Ascending aorta (tissue), 2 donors: ENCODE results near the gene N4BP2L2. TPM values are rescaled to one million over a fixed set of nuclear protein-coding genes. Genes with fewer than 3 reads are reported as not detected.

Experiments
- DNase-seq, 2 donors: peaks; one replicate each; pipeline ENCODE4 v3.0.0-alpha.2; 2019; ENCODE audit warnings: low spot score in 2 of 2
- H3K27ac ChIP-seq, 2 donors: fragments of 200-600 bp; sonication (generic); one replicate each; pipeline ENCODE4 v1.5.1; 2016 to 2017; ENCODE audit warnings: mild to moderate bottlenecking in 1 of 2
- H3K27me3 ChIP-seq: fragments of 200-600 bp; sonication (generic); one replicate; pipeline ENCODE4 v1.5.1; 2017
- H3K36me3 ChIP-seq, 2 donors: fragments of 200-600 bp; sonication (generic); one replicate each; pipeline ENCODE4 v1.5.1; 2016
- H3K4me1 ChIP-seq, 2 donors: fragments of 200-600 bp; sonication (generic); one replicate each; pipeline ENCODE4 v1.5.1; 2016 to 2017; ENCODE audit warnings: mild to moderate bottlenecking in 1 of 2
- H3K4me3 ChIP-seq, 2 donors: fragments of 200-600 bp; sonication (generic); one replicate each; pipeline ENCODE4 v1.5.1; 2016 to 2017; ENCODE audit warnings: mild to moderate bottlenecking in 1 of 2
- H3K9me3 ChIP-seq, 2 donors: fragments of 200-600 bp; sonication (generic); one replicate each; pipeline ENCODE4 v1.5.1; 2016
- intact Hi-C: fragments of 100-400 bp; cut with DNase I; formaldehyde crosslinking; loops from one replicate; pipeline ENCODE4 v1.15.1; 2023
- total RNA-seq: library from RNA; depleted of rRNA; stranded (reverse); fragments of >200 nt; gene quantifications from one replicate; pipeline ENCODE4 v1.1.0, GENCODE V29; 2016
- TF ChIP-seq, protein P1 (sequence below), 3 experiments: fragments of 200-600 bp in 2 of 3; fragments of 450-650 bp in 1 of 3; sonication (generic) in 2 of 3; IDR thresholded peaks; one replicate each; pipeline ENCODE4 v1.5.1; 2016 to 2019; ENCODE audit warnings: antibody characterized with exemption in 3 of 3, mild to moderate bottlenecking in 1 of 3, moderate library complexity in 1 of 3

Gene N4BP2L2
- total RNA-seq, 1 donor from 2014 or later = 137 TPM

DNA sequence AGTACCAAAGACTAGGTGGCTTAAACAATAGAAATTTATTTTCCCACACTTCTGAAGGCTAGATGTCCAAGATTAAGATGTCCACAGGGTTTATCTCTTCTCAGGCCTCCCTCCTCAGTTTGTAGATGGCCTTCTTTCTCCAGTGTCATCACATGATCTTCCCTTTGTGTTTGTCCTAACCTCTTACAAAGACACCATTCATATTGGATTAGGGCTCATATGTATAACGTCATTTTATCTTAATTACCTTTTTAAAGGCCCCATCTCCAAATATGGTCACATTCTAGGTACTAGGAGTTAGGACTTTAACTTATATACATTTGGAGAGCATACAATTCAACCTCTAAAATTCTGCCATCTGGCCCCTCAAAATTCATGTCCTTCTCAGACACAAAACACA lies 34.3 kb downstream of the N4BP2L2 start:
- Histone ChIP-seq H3K4me3 (no peak overlapping the region), H3K27me3 (no peaks in the 10 kb centered on the region), H3K9me3 (no peaks in the 10 kb centered on the region), H3K27ac (no peak overlapping the region), H3K4me1 (no peaks in the 10 kb centered on the region), H3K36me3 (peaks cover 6 to 21% of the 10 kb centered on the region in 2 donors)
- intact Hi-C loops = no loop called here
- TF ChIP-seq, protein P1, sequence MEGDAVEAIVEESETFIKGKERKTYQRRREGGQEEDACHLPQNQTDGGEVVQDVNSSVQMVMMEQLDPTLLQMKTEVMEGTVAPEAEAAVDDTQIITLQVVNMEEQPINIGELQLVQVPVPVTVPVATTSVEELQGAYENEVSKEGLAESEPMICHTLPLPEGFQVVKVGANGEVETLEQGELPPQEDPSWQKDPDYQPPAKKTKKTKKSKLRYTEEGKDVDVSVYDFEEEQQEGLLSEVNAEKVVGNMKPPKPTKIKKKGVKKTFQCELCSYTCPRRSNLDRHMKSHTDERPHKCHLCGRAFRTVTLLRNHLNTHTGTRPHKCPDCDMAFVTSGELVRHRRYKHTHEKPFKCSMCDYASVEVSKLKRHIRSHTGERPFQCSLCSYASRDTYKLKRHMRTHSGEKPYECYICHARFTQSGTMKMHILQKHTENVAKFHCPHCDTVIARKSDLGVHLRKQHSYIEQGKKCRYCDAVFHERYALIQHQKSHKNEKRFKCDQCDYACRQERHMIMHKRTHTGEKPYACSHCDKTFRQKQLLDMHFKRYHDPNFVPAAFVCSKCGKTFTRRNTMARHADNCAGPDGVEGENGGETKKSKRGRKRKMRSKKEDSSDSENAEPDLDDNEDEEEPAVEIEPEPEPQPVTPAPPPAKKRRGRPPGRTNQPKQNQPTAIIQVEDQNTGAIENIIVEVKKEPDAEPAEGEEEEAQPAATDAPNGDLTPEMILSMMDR (IDR thresholded peaks at IDR 0.05) = no peak
- DNase-seq = no peak

- H3K4me3 ChIP-seq = no peak overlapping the region
- no peak for DNase-seq
- H3K9me3 ChIP-seq = no peaks in the 10 kb centered on the region
- H3K4me1 ChIP-seq = no peaks in the 10 kb centered on the region
- intact Hi-C loops = no loop called here
- no peak overlapping the region for H3K27ac ChIP-seq
- peaks cover 6 to 17% of the 10 kb centered on the region in 2 donors for H3K36me3 ChIP-seq
- TF ChIP-seq, protein P1 (IDR thresholded peaks at IDR 0.05) = no peak
- no peaks in the 10 kb centered on the region for H3K27me3 ChIP-seq
These were observed 34.9 kb downstream of the N4BP2L2 start for GRCh38 chr13:32503727-32504126.

DNA sequence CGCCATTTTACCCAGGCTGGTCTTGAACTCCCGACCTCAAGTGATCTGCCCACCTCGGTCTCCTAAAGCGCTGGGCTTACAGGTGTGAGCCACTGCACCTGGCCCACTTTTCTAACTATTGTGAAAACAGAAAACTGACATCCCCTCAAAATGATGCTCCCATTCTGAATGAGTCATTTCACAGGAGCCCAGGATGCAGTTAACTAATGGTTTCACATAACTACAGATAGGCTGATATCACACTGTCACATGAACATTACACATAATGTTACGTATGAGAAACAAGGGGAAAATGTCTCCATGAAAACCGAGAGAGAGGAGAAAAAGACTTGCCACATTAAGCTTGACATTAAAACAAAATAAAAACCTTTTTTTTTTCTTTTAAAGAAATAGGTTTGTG lies 37.5 kb downstream of the N4BP2L2 start:
- TF ChIP-seq, protein P1 (IDR thresholded peaks at IDR 0.05) = no peak
- Histone ChIP-seq H3K4me3 (no peak overlapping the region), H3K9me3 (no peaks in the 10 kb centered on the region), H3K4me1 (no peaks in the 10 kb centered on the region), H3K27ac (no peak overlapping the region), H3K27me3 (no peaks in the 10 kb centered on the region), H3K36me3 (peaks cover 0 to 7% of the 10 kb centered on the region in 2 donors)
- DNase-seq = no peak
- intact Hi-C loops = no loop called here

DNA sequence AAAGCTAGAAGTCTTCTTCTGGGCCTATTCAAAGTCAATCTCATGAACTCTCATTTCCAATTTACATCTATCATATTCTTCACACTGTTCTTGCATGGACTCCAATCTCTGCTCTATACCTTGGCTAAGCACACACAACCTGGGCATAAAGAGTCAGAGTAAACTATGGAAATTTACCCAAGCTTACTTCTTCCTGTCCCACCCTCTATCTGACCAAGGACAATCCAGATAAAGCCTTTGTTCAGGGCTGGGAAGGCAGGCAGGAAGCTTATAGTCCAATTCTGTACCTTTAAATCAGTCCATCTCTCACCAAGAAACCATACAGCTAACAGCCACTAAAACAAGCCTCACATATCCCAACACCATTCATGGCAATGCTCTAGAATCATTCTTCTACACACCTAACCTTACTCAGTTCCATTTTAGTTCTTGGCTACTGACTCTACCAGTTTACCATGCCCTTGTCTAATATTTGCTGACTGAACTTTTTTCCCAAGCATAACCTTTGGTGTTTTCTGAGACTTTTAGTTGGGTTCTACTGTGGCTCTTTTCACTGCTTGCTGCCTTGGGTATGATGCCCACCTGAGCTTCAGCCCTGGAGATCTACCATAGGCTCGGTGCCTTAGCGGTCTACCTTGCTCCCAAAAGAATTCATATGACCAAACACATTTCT lies 38.9 kb downstream of the N4BP2L2 start:
- H3K27me3 ChIP-seq = no peaks in the 10 kb centered on the region
- H3K36me3 ChIP-seq = peaks cover 0 to 3% of the 10 kb centered on the region in 2 donors
- no peak for DNase-seq
- TF ChIP-seq, protein P1 (IDR thresholded peaks at IDR 0.05) = no peak
- intact Hi-C loops = no loop called here
- no peaks in the 10 kb centered on the region for H3K9me3 ChIP-seq
- no peak overlapping the region for H3K27ac ChIP-seq
- H3K4me3 ChIP-seq = no peak overlapping the region
- no peaks in the 10 kb centered on the region for H3K4me1 ChIP-seq

- intact Hi-C loops = no loop called here
- Histone ChIP-seq H3K9me3 (no peaks in the 10 kb centered on the region), H3K27me3 (no peaks in the 10 kb centered on the region), H3K36me3 (peaks cover 0 to 3% of the 10 kb centered on the region in 2 donors), H3K27ac (no peak overlapping the region), H3K4me3 (no peak overlapping the region), H3K4me1 (no peaks in the 10 kb centered on the region)
- no peak for DNase-seq
- TF ChIP-seq, protein P1 (IDR thresholded peaks at IDR 0.05) = no peak
These were observed 41.0 kb downstream of the N4BP2L2 start for GRCh38 chr13:32497589-32497988.
